ENCODE data around the gene CNTN6. TPM values are rescaled to one million over a fixed set of nuclear protein-coding genes. Genes with fewer than 3 reads are reported as not detected.

CNTN6 gene
- total RNA-seq, 1 donor from 2014 or later, result not detected

DNA sequence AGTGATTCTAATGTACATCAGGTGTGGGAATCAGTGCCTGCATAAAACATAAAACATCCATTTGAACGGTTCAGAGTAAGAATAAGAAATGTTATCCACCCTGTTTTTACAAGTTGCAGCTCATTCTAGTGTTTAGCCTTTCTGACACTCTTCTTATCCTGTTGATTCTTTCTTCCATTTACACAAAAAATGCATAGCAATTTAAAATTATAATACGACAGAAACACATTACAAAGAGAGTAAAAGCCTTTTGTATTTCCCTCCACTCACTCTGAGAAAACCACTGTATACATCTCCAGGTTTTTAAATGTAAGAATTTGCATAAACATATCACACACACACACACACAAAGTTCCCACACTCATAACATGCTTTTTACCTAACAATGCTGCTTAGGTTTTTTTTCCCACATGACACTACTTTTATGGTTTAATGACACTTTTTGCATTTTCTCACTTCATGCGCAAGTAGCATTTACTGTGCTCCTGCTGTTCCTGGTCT is 199.8 kb downstream of the CNTN6 start:
- Histone ChIP-seq H3K4me1 (no peaks in the 10 kb centered on the region), H3K9me3 (replicated peaks) (no peaks in the 10 kb centered on the region), H3K36me3 (no peaks in the 10 kb centered on the region), H3K4me3 (no peak overlapping the region), H3K27me3 (ENCODE audit: low read depth) (no peaks in the 10 kb centered on the region), H3K27ac (replicated peaks) (no peak overlapping the region)
- DNase-seq, result no peak
- TF ChIP-seq, protein P1, sequence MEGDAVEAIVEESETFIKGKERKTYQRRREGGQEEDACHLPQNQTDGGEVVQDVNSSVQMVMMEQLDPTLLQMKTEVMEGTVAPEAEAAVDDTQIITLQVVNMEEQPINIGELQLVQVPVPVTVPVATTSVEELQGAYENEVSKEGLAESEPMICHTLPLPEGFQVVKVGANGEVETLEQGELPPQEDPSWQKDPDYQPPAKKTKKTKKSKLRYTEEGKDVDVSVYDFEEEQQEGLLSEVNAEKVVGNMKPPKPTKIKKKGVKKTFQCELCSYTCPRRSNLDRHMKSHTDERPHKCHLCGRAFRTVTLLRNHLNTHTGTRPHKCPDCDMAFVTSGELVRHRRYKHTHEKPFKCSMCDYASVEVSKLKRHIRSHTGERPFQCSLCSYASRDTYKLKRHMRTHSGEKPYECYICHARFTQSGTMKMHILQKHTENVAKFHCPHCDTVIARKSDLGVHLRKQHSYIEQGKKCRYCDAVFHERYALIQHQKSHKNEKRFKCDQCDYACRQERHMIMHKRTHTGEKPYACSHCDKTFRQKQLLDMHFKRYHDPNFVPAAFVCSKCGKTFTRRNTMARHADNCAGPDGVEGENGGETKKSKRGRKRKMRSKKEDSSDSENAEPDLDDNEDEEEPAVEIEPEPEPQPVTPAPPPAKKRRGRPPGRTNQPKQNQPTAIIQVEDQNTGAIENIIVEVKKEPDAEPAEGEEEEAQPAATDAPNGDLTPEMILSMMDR (IDR thresholded peaks at IDR 0.05; ENCODE audit: borderline replicate concordance), result no peak
- intact Hi-C loops (cut with micrococcal nuclease), result no loop called here

DNA sequence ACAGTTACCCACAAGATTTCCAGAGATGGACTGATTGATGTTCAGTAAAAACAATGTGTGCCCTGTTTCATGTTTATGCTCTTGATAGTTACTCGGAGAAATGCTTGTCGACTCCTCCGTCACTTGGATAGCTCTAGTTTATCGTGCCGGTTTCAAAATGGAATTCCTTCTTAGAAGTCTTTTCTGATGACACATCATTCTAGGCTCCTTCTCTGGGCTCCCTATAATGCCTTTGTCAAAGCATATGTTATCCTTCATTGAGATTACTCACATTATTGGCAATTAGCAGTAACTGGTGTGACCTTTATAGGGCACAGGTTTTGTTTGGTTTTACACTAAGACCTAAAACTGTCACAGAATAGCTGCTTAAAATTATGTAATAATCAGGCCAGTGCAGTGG is 201.8 kb downstream of the CNTN6 start:
- intact Hi-C loops (cut with micrococcal nuclease), result no loop called here
- H3K4me1 ChIP-seq, result no peaks in the 10 kb centered on the region

DNA sequence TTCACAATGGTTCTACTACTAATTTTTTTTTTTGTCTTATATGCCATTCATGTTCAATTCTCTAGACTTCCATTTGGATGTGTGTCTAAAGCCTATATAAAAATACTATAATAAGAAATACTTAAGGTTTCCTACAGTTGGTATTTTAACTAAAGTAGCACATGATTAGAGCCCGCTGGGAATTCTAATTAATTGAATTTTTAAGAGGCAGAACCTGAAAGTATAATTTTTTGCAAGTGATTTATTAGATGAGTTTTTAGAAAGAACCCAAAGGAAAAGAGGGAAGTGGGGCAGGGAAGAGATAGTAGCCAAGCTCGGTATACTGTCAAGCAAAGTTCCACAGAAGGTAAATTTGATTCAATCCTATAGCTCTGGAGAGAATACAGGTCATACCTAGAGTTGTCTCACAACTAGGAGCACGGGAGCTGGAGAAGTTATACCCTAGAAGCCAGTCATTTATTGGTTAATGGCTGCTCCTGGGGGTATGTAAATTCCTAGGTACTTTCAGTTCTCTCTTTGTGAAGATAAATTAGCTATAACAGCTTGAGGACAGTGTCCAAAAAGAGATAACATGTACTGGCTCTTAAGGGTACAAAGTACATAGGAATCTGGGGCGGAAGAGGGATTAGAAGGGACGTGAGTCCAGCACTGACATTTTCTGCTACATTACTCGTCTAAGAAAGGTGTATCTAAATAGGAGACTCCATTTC is 225.6 kb downstream of the CNTN6 start:
- no peaks in the 10 kb centered on the region for H3K36me3 ChIP-seq
- no peak overlapping the region for H3K4me3 ChIP-seq
- intact Hi-C loops (cut with micrococcal nuclease), result no loop called here
- TF ChIP-seq, protein P1 (IDR thresholded peaks at IDR 0.05; ENCODE audit: borderline replicate concordance), result no peak
- DNase-seq, result no peak
- H3K9me3 ChIP-seq (replicated peaks), result no peaks in the 10 kb centered on the region
- no peaks in the 10 kb centered on the region for H3K4me1 ChIP-seq
- H3K27me3 ChIP-seq (ENCODE audit: low read depth), result no peaks in the 10 kb centered on the region
- no peak overlapping the region for H3K27ac ChIP-seq (replicated peaks)

More for the DNA sequence above, 201.8 kb downstream of the CNTN6 start:
- H3K9me3 ChIP-seq (replicated peaks), result no peaks in the 10 kb centered on the region
- H3K36me3 ChIP-seq, result no peaks in the 10 kb centered on the region
- no peak overlapping the region for H3K27ac ChIP-seq (replicated peaks)
- TF ChIP-seq, protein P1 (IDR thresholded peaks at IDR 0.05; ENCODE audit: borderline replicate concordance), result no peak
- no peaks in the 10 kb centered on the region for H3K27me3 ChIP-seq (ENCODE audit: low read depth)
- DNase-seq, result no peak
- no peak overlapping the region for H3K4me3 ChIP-seq

DNA sequence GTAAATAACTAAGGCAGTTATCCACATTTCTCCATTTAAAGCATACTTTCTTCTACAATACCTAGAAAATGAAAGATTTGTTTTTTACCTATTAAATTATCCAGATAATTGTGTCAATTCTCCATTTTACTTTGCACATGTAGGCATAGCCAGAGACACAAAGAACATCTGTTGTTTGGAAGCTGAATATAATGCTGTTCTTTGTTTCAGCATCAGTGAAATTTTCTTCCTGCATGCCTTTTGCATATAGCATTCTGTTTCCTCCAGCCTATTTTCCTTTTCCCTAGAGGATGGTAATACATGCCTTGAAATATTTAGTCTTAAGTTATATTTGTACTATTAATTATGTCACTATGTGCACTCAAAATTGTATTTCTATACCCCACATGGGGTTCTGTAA is 233.7 kb downstream of the CNTN6 start:
- Histone ChIP-seq H3K36me3 (no peaks in the 10 kb centered on the region), H3K4me1 (no peaks in the 10 kb centered on the region), H3K27ac (replicated peaks) (no peak overlapping the region), H3K27me3 (ENCODE audit: low read depth) (no peaks in the 10 kb centered on the region), H3K4me3 (no peak overlapping the region), H3K9me3 (replicated peaks) (no peaks in the 10 kb centered on the region)
- intact Hi-C loops (cut with micrococcal nuclease), result no loop called here
- no peak for DNase-seq
- TF ChIP-seq, protein P1 (IDR thresholded peaks at IDR 0.05; ENCODE audit: borderline replicate concordance), result no peak

DNA sequence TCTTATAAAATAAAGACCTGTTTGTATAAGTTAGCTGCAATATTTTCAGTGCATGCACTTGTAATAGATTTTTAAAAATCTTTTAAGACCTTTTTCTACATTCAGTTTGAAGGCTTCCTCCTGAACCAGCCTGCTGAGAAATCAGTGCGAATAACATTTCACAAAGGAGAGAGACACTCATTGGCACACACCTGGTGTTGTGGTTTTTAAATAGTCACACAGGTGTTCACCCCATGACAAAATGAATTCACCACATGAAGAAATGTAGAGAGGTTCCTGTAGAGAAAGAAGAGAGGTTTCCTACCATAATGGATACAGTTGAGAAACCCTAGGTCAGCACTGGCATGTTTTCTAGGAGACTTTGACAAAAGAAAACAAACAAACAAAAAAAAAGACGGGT is 237.3 kb downstream of the CNTN6 start:
- Histone ChIP-seq H3K27ac (replicated peaks) (no peak overlapping the region), H3K27me3 (ENCODE audit: low read depth) (no peaks in the 10 kb centered on the region), H3K9me3 (replicated peaks) (no peaks in the 10 kb centered on the region), H3K36me3 (no peaks in the 10 kb centered on the region), H3K4me3 (no peak overlapping the region), H3K4me1 (no peaks in the 10 kb centered on the region)
- no peak for DNase-seq
- TF ChIP-seq, protein P1 (IDR thresholded peaks at IDR 0.05; ENCODE audit: borderline replicate concordance), result no peak
- intact Hi-C loops (cut with micrococcal nuclease), result no loop called here
